Thyroid gland (tissue), 4 donors: ENCODE data around the gene SIPA1L3.
"Not testable (repeated sequence)": the region's sequence is repeated elsewhere in the genome, so short reads cannot be mapped to it uniquely, and the experiment has no call there.

ENCODE experiments used
- POLR2A ChIP-seq, 2 donors: fragments of 450-650 bp; IDR thresholded peaks; one replicate each; pipeline ENCODE4 v1.6.1; 2017; ENCODE audit warnings: antibody characterized with exemption in 2 of 2, mild to moderate bottlenecking in 2 of 2, moderate library complexity in 1 of 2
- TF ChIP-seq, protein P1 (sequence below), 6 experiments: fragments of 200-600 bp in 3 of 6; fragments of 450-650 bp in 3 of 6; sonication (generic) in 3 of 6; IDR thresholded peaks; one replicate each; pipeline ENCODE4 v1.5.1; 2016 to 2019; ENCODE audit warnings: antibody characterized with exemption in 6 of 6, mild to moderate bottlenecking in 2 of 6, inconsistent platforms in 1 of 6, moderate library complexity in 1 of 6

GRCh38 chr19:38230506-38231133, 323.6 kb downstream of the SIPA1L3 start:
- TF ChIP-seq, protein P1, sequence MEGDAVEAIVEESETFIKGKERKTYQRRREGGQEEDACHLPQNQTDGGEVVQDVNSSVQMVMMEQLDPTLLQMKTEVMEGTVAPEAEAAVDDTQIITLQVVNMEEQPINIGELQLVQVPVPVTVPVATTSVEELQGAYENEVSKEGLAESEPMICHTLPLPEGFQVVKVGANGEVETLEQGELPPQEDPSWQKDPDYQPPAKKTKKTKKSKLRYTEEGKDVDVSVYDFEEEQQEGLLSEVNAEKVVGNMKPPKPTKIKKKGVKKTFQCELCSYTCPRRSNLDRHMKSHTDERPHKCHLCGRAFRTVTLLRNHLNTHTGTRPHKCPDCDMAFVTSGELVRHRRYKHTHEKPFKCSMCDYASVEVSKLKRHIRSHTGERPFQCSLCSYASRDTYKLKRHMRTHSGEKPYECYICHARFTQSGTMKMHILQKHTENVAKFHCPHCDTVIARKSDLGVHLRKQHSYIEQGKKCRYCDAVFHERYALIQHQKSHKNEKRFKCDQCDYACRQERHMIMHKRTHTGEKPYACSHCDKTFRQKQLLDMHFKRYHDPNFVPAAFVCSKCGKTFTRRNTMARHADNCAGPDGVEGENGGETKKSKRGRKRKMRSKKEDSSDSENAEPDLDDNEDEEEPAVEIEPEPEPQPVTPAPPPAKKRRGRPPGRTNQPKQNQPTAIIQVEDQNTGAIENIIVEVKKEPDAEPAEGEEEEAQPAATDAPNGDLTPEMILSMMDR (IDR thresholded peaks at IDR 0.05), result not testable (repeated sequence)
- not testable (repeated sequence) for TF ChIP-seq POLR2A (IDR thresholded peaks at IDR 0.05)
